Effector memory CD8-positive, alpha-beta T cell (primary cell): ENCODE measurements around the gene ENPP5.
"Not testable (repeated sequence)": the region's sequence is repeated elsewhere in the genome, so short reads cannot be mapped to it uniquely, and the experiment has no call there.

Source experiments
- ATAC-seq: fragments of 150-1000 bp; cut with Tn5 transposase; replicated peaks from 2 replicates; pipeline ENCODE4 v1.10.0; 2021; ENCODE audit warnings: mild to moderate bottlenecking, moderate library complexity
- DNase-seq, 3 experiments: peaks; one replicate each; pipeline ENCODE4 v3.0.0; 2021
- H3K27ac Mint-ChIP-seq, 2 donors: one replicate each; pipeline ENCODE4 v1.8.0; 2022; ENCODE audit warnings: mild to moderate bottlenecking in 2 of 2, mixed read lengths in 2 of 2, moderate library complexity in 2 of 2
- H3K27me3 Mint-ChIP-seq, 2 donors: one replicate each; pipeline ENCODE4 v1.8.0; 2022; ENCODE audit warnings: mixed read lengths in 2 of 2
- H3K36me3 Mint-ChIP-seq: one replicate; pipeline ENCODE4 v1.8.0; 2022; ENCODE audit warnings: mild to moderate bottlenecking, moderate library complexity, mixed read lengths; ENCODE audit not compliant: insufficient read depth
- H3K4me1 Mint-ChIP-seq, 2 donors: one replicate each; pipeline ENCODE4 v1.8.0; 2022; ENCODE audit warnings: low read depth in 2 of 2, mixed read lengths in 2 of 2
- H3K4me3 Mint-ChIP-seq, 2 donors: one replicate each; pipeline ENCODE4 v1.8.0; 2022; ENCODE audit warnings: mild to moderate bottlenecking in 2 of 2, mixed read lengths in 2 of 2, moderate library complexity in 2 of 2
- H3K9me3 Mint-ChIP-seq, 2 donors: one replicate each; pipeline ENCODE4 v1.8.0; 2022; ENCODE audit warnings: mixed read lengths in 2 of 2

Gene ENPP5

DNA sequence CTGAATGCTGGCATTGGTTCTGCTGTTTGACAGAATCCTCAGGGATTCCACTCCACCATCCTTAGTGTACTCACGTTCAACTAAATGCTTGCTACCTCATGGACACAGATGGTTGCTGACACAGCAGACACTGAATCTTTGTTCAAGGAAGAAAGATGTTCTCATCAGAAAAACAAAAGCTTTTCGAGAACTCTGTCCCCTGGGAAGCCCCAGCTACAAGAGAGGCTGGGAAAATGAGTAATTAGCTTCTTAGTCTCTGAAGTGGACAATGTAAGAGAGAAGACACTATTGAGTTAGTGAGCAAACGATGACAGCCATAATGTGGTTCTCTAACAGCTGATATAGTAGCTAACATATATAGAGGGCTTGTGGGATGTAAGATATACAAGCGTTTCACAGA, 30.9 kb upstream of the ENPP5 start:
- ATAC-seq (no peak), DNase-seq (no peak)
- Mint-ChIP-seq H3K36me3 (no peaks in the 10 kb centered on the region), H3K4me3 (no peak overlapping the region), H3K4me1 (no peaks in the 10 kb centered on the region), H3K27me3 (peaks cover 0 to 16% of the 10 kb centered on the region in 2 donors), H3K27ac (no peak overlapping the region), H3K9me3 (no peaks in the 10 kb centered on the region)

DNA sequence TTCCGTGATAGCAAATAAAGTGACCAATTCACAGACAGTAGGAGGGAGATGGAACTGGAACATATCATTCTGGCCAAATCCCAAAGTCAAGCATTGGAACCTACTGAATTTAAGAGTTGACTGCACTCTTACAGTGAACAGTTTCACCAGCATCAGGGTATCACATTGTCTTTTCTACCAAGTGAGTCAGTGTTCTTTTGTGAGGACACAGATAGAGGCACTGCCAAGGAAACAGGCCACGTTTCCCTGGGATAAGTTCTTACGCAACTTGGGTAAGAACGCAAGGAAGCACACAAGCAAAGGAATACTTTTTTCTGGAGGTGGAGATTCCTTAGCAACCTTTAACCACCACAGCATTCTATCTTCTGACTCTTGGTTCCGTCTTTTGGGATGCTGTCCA, 28.6 kb upstream of the ENPP5 start:
- ATAC-seq (no peak), DNase-seq (no peak)
- H3K27me3 Mint-ChIP-seq, result peaks cover 6 to 9% of the 10 kb centered on the region in 2 donors
- H3K27ac Mint-ChIP-seq, result no peak overlapping the region
- H3K9me3 Mint-ChIP-seq, result no peaks in the 10 kb centered on the region
- no peaks in the 10 kb centered on the region for H3K36me3 Mint-ChIP-seq
- H3K4me1 Mint-ChIP-seq, result no peaks in the 10 kb centered on the region
- no peak overlapping the region for H3K4me3 Mint-ChIP-seq

DNA sequence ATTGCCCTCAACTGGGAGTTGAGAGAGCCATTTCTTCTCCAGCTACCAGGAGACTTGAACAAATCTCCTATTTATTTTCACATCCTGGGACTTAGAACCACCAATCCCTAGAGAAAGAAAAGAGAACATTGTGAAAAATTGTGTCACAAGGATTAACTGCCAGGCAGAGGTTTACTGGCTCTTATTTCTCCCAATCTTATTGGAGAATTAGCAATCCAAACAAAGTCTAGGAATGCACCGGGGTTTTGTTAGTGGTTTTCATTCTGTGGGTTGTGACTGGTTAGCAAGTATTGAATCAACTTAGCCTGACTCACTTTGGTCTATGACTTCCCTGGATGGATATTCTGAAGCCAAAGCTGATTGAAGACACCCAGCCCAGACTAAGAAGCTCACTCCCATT, 21.2 kb upstream of the ENPP5 start:
- no peak overlapping the region for H3K4me3 Mint-ChIP-seq
- no peak for DNase-seq
- H3K36me3 Mint-ChIP-seq, result no peaks in the 10 kb centered on the region
- H3K27ac Mint-ChIP-seq, result no peak overlapping the region
- ATAC-seq, result no peak
- H3K9me3 Mint-ChIP-seq, result no peaks in the 10 kb centered on the region
- peaks cover 0 to 2% of the 10 kb centered on the region in 2 donors for H3K4me1 Mint-ChIP-seq
- H3K27me3 Mint-ChIP-seq, result peaks cover 6 to 19% of the 10 kb centered on the region in 2 donors

DNA sequence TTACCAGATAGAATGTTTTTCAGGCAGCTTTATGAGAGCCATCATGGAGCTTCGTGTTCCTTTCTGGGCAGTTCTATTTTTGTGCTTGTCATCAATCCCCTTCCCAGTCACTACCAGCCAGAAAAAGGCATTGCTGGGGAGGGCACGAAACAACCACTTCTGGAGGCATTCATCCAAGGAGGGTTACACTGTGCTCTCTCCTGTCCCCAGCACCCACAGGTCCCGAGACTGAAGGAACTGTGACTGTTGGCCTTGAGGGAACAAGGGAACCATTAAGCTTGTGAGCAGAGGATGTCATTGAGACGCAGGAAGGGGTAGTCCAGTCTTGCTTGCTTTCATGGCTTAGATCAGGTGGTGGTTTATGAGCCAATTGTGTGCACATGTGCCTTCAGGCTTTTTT, 20.1 kb upstream of the ENPP5 start:
- no peak overlapping the region for H3K4me3 Mint-ChIP-seq
- ATAC-seq, result no peak
- no peaks in the 10 kb centered on the region for H3K36me3 Mint-ChIP-seq
- peaks cover 0 to 2% of the 10 kb centered on the region in 2 donors for H3K4me1 Mint-ChIP-seq
- peaks cover 9 to 11% of the 10 kb centered on the region in 2 donors for H3K27me3 Mint-ChIP-seq
- no peak overlapping the region for H3K27ac Mint-ChIP-seq
- no peak for DNase-seq
- H3K9me3 Mint-ChIP-seq, result no peaks in the 10 kb centered on the region

DNA sequence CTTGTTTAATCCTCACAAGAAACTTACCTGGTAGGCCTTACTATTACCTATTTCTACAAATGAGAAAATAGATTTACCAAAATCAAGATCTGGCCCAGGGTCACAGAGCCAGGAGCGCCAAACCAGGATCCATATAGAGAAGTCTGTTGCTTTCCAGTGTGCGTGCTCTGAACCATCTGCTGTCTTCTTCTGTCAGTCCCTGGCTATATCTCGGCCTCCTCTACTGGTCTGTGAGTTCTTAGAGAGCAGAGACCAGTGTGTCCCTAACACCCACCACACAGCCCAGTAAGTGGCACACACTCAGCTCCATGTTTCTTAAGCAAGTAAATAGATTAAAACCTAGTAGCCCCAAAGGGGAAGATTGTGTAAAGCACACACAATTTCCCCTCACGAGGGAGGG, 18.9 kb upstream of the ENPP5 start:
- Mint-ChIP-seq H3K9me3 (no peaks in the 10 kb centered on the region), H3K4me3 (no peak overlapping the region), H3K27ac (no peak overlapping the region), H3K27me3 (peaks cover 16 to 20% of the 10 kb centered on the region in 2 donors), H3K4me1 (peaks cover 0 to 2% of the 10 kb centered on the region in 2 donors), H3K36me3 (no peaks in the 10 kb centered on the region)
- no peak for DNase-seq
- no peak for ATAC-seq

DNA sequence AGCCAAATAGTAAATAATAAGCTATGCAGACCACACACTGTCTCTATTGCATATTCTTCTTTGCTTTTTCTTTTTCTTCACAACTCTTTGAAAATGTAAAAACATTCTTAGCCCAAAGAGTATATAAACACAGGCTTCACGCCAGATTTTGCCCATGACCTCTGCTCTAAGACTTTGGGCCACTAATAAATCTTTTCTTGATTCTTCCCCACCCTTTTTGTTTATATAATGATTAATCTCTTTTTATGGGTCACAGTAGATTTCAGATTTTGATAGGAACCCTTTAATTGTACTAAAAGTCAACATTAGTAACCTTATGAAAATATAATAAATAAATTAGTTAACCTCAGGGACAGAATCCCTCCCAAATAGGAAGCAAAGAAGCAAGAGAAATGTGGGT, 15.8 kb upstream of the ENPP5 start:
- DNase-seq, result no peak
- no peak for ATAC-seq
- Mint-ChIP-seq H3K4me1 (no peaks in the 10 kb centered on the region), H3K36me3 (no peaks in the 10 kb centered on the region), H3K9me3 (peaks cover 0 to 1% of the 10 kb centered on the region in 2 donors), H3K27ac (no peak overlapping the region), H3K4me3 (no peak overlapping the region), H3K27me3 (peaks cover 24 to 33% of the 10 kb centered on the region in 2 donors)

DNA sequence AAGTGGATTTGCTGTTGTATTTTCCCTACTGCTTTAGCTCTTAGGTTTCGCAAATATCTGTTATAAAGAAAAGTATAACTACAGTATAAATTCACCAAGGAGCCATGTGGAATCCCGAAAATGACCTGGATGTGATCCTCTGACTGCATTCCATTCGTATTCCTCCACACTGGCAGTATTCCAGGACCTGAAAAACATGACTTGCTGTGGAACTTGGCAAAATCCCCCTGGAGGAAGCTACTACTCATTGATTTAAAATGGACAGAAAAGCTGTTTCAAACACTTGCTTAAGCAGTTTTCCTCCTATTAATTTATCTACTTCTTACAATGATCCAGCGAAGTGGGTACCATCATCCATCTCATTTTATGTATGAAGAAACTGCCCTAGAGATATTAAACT, 13.3 kb upstream of the ENPP5 start:
- Mint-ChIP-seq H3K4me3 (no peak overlapping the region), H3K36me3 (no peaks in the 10 kb centered on the region), H3K27ac (no peak overlapping the region), H3K4me1 (no peaks in the 10 kb centered on the region), H3K27me3 (peaks cover 24 to 33% of the 10 kb centered on the region in 2 donors), H3K9me3 (peaks cover 0 to 1% of the 10 kb centered on the region in 2 donors)
- ATAC-seq (no peak), DNase-seq (no peak)

DNA sequence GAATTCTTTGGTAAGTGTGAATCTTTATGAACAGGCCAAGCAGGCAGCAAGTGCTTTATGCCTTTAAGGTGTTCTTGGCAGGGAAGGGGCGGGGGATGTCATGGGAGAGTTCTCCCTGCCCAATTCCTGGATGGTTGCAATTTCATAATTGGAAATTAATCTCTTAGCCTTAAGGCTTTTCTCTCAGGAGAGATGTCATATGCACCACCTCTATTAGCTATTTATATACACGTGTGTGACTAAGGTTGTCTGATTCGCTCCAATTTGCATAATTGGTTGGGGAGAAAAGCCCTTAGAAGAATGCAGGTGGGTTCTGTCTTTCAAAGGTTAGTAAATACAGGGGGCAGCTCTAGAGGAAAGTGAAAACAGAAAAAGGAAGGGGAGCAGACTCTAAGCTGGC, 5.2 kb upstream of the ENPP5 start:
- Mint-ChIP-seq H3K27ac (peak overlapping the region in 1 of 2 donors; percentile 99), H3K9me3 (no peaks in the 10 kb centered on the region), H3K4me3 (peak overlapping the region; percentile 78 to 80), H3K27me3 (no peaks in the 10 kb centered on the region), H3K4me1 (peaks cover 33 to 49% of the 10 kb centered on the region in 2 donors), H3K36me3 (peaks cover 8% of the 10 kb centered on the region)
- DNase-seq, result no peak
- ATAC-seq, result no peak

DNA sequence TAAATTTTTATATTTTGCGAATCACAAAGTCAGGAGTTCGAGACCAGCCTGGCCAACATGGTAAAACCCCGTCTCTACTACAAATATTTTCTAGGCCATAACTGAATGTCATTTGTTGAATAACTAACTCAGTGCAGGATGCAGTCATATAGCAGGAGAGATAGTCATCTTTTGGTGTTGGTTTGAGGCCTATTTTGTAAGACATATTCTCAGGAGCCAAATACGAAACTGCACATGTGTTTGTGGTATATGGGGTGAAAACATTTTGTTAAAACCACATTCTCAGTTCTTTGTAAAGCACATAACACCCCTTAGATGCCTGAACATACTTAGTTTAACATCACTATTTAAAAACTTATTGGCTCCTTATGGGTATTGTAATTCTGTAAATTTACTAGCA, 4.7 kb upstream of the ENPP5 start:
- Mint-ChIP-seq H3K9me3 (no peaks in the 10 kb centered on the region), H3K27ac (peak overlapping the region; percentile 99), H3K36me3 (peaks cover 8% of the 10 kb centered on the region), H3K4me3 (peak overlapping the region; percentile 78 to 80), H3K4me1 (peaks cover 37 to 52% of the 10 kb centered on the region in 2 donors), H3K27me3 (no peaks in the 10 kb centered on the region)
- peak; percentile 84 for ATAC-seq
- DNase-seq, result peak; percentile 25 to 34 (median 26)

DNA sequence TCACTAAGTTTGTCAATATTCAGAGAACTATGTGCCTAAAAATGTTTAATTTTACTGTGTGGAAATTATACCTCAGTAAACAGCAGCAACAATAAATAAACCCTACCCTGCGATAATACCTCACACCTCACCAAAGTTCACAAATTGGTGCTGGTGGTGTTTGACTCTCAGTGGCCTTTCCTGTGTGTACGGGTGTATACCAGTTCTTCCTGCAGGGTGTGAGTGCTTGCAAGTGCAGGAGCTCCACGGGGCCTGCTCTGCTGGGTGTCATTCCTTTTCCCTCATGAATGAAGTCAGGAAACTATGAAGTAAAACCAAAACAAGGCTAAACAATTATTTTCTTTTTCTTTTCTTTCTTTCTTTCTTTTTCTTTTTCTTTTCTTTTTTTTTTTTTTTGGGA, 4.1 kb upstream of the ENPP5 start:
- Mint-ChIP-seq H3K36me3 (peaks cover 8% of the 10 kb centered on the region), H3K4me3 (peak overlapping the region; percentile 78 to 80), H3K9me3 (no peaks in the 10 kb centered on the region), H3K27ac (peak overlapping the region; percentile 99), H3K27me3 (no peaks in the 10 kb centered on the region), H3K4me1 (peaks cover 41 to 58% of the 10 kb centered on the region in 2 donors)
- peak; percentile 47 for ATAC-seq
- DNase-seq, result peak; percentile 19 to 29 (median 28)

DNA sequence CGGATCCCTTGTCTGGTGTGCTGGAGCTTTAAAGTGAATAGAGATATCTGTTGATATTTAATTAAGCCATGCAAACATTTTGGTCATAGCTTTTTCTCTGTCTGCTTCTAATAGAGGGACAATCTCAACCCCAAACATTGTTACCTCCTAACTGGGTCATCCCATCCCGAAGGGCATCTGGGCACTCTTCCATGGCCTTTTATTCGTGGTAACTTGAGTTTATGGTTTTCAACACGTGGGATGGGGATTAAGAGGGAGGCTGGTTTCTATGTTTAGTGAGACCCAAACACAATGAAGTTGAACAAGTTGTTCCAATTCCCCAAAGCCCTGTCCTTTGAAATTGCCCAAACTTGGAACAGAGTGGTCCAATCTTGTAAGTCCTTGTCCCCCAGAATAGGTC, 1.4 kb upstream of the ENPP5 start:
- H3K9me3 Mint-ChIP-seq, result no peaks in the 10 kb centered on the region
- ATAC-seq (no peak), DNase-seq (no peak)
- no peaks in the 10 kb centered on the region for H3K27me3 Mint-ChIP-seq
- H3K27ac Mint-ChIP-seq, result no peak overlapping the region
- peaks cover 8% of the 10 kb centered on the region for H3K36me3 Mint-ChIP-seq
- peaks cover 37 to 61% of the 10 kb centered on the region in 2 donors for H3K4me1 Mint-ChIP-seq
- H3K4me3 Mint-ChIP-seq, result peak overlapping the region in 1 of 2 donors; percentile 10

DNA sequence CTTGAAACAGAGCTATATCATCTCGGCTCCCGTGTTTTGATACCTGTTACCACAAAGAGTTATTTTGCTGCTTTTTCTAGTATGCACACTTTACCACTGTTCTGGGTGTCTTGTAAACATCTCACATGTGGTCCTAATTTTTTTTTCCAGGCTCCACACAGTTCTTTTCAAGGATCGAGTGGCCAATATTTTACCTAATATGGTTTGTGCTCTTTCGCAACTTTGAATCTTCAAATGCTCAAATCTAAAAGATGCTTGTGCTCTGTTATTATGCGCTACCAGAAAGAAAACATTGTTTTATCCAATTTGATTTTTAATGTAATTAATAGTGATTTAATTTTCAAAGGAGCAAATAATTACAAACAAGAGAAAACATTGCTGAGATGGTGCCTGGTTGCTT, 10.7 kb downstream of the ENPP5 start:
- no peak overlapping the region for H3K27ac Mint-ChIP-seq
- H3K4me3 Mint-ChIP-seq, result no peak overlapping the region
- ATAC-seq, result no peak
- H3K9me3 Mint-ChIP-seq, result no peaks in the 10 kb centered on the region
- no peaks in the 10 kb centered on the region for H3K27me3 Mint-ChIP-seq
- no peak for DNase-seq
- H3K4me1 Mint-ChIP-seq, result peaks cover 0 to 4% of the 10 kb centered on the region in 2 donors
- H3K36me3 Mint-ChIP-seq, result peaks cover 8% of the 10 kb centered on the region

DNA sequence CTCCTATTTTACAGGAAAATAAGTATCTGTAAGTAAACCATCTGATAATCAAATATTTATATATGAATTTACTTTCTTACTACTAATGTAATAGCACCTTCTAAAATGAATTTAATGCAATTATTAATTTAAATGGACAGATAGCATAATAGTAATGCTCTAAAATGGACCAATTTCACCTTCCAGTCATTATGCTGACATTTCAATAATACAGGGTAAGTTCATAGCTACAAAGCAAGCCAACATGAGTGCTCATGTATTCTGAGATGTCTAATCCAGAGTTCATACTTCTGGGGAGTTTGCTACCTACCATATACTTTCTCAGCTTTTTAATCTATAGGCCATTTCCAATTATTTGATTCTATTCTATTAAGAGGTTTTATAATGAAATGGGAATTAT, 11.6 kb downstream of the ENPP5 start:
- H3K27me3 Mint-ChIP-seq, result no peaks in the 10 kb centered on the region
- no peak overlapping the region for H3K27ac Mint-ChIP-seq
- no peak overlapping the region for H3K4me3 Mint-ChIP-seq
- H3K4me1 Mint-ChIP-seq, result peaks cover 0 to 8% of the 10 kb centered on the region in 2 donors
- H3K9me3 Mint-ChIP-seq, result no peaks in the 10 kb centered on the region
- no peak for DNase-seq
- ATAC-seq, result no peak
- peaks cover 8% of the 10 kb centered on the region for H3K36me3 Mint-ChIP-seq

DNA sequence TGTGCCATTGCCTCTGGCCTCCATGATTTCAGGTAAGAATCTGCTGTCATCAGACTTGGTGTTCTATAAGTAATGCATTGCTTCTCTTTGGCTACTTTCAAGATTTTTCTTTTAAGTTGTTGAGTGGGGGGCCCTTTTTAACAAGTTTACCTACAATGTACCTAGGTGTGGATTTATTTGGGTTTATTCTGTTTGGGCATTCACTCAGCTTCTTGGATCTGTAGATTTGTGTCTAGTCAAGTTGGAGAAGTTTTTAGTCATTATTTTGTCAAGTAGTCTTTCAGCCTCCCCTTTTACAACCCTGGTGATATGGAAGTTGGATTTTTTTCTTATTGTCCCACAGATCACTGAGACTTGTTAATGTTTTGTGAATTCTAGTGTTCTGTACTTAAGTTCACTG, 14.1 kb downstream of the ENPP5 start:
- ATAC-seq, result no peak
- Mint-ChIP-seq H3K9me3 (no peaks in the 10 kb centered on the region), H3K27me3 (no peaks in the 10 kb centered on the region), H3K36me3 (peaks cover 3% of the 10 kb centered on the region), H3K4me3 (no peak overlapping the region), H3K4me1 (peaks cover 0 to 8% of the 10 kb centered on the region in 2 donors), H3K27ac (no peak overlapping the region)
- DNase-seq, result no peak

DNA sequence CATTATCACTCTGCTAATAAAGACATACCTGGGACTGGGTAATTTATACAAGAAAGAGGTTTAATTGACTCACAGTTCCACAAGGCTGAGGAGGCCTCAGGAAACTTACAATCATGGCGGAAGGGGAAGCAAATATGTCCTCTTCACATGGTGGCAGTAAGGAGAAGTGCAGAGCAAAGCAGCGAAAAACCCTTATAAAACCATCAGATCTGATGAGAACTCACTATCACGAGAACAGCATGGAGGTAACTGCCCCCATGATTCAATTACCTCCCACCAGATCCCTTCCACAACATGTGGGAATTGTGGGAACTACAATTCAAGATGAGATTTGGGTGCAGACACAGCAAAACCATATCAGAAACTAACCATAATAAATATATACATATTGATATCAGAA, 21.7 kb downstream of the ENPP5 start:
- not testable (repeated sequence) for H3K4me3 Mint-ChIP-seq, H3K36me3 Mint-ChIP-seq, H3K4me1 Mint-ChIP-seq, H3K27me3 Mint-ChIP-seq, ATAC-seq, H3K9me3 Mint-ChIP-seq, DNase-seq
- H3K27ac Mint-ChIP-seq, result peak overlapping the region in 1 of 2 donors; percentile 62
